Measurements from ENCODE around the gene PKHD1.

The PKHD1 gene, protein sequence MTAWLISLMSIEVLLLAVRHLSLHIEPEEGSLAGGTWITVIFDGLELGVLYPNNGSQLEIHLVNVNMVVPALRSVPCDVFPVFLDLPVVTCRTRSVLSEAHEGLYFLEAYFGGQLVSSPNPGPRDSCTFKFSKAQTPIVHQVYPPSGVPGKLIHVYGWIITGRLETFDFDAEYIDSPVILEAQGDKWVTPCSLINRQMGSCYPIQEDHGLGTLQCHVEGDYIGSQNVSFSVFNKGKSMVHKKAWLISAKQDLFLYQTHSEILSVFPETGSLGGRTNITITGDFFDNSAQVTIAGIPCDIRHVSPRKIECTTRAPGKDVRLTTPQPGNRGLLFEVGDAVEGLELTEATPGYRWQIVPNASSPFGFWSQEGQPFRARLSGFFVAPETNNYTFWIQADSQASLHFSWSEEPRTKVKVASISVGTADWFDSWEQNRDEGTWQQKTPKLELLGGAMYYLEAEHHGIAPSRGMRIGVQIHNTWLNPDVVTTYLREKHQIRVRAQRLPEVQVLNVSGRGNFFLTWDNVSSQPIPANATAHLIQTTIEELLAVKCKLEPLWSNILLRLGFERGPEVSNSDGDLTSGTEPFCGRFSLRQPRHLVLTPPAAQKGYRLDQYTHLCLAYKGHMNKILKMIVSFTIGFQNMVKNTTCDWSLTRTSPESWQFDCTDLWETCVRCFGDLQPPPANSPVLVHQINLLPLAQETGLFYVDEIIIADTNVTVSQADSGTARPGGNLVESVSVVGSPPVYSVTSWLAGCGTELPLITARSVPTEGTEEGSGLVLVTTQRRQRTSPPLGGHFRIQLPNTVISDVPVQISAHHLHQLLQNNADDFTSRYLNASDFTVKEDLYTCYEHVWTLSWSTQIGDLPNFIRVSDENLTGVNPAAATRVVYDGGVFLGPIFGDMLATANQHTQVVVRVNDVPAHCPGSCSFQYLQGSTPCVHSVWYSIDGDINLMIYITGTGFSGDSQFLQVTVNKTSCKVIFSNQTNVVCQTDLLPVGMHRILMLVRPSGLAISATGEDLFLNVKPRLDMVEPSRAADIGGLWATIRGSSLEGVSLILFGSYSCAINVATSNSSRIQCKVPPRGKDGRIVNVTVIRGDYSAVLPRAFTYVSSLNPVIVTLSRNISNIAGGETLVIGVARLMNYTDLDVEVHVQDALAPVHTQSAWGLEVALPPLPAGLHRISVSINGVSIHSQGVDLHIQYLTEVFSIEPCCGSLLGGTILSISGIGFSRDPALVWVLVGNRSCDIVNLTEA (N-terminal part only)

DNA sequence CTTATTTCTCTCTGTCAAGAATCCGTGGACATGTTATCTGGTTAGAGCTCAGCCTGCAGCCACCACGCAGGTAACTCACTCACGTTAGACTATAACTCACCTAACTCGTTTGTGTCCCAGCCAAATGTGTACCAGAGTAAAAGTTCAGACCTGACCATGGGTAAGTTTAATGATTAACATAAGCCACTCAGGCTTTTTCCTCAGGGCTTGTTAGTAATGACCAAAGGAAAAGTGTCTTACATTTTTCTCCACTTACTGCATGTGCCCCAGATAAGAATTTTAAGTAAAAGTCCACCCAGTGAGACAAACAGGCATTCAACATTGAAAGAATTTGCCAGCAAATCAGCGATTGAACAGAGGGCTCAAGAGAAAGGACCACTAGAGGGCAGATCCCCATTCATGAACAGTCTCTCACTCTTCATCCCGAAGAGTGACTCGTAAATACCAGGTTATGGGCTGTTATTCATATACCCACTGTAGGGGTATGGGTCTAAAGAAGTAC, at the start of gene PKHD1:
PKHD1 (minus strand) TSS at position 116 of the 502 bp plus-strand sequence. CDS start 2,680 bp downstream, outside the sequence.
- no peak for TF ChIP-seq GATA3 (IDR thresholded peaks at IDR 0.05; ENCODE audit: low read depth, low read length)
- no peak for TF ChIP-seq GATA2 (IDR thresholded peaks at IDR 0.05; ENCODE audit: low read depth, low read length)

DNA sequence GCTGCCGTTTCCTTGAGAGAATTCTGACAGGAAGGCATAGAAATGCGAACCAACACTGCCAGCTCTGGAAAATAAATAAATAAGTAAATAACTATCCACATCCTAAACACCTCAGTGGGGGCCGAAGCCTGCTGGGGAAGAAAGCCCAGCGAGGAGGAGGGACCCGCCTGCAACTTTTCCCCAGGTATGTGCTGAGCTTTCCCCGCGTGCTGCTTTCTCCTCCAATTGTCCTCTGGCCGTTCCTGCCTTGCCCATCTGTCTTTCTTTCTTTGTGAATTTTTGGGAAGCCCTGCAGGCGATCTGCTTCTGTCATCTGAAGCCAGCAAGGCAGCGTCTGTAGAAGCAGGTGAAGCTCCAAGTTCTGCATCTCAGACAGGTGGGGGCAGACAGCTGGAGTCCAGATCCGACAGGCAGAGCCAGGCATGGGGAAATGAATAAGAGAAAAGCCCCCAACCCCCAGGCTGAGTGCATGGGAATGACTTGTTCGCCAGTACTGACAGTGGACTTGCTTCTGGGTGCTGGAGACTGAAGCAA, 49.6 kb upstream of the PKHD1 start:
- TF ChIP-seq GATA3 (IDR thresholded peaks at IDR 0.05; ENCODE audit: low read depth, low read length) (no peak), GATA2 (IDR thresholded peaks at IDR 0.05; ENCODE audit: low read depth, low read length) (no peak)

DNA sequence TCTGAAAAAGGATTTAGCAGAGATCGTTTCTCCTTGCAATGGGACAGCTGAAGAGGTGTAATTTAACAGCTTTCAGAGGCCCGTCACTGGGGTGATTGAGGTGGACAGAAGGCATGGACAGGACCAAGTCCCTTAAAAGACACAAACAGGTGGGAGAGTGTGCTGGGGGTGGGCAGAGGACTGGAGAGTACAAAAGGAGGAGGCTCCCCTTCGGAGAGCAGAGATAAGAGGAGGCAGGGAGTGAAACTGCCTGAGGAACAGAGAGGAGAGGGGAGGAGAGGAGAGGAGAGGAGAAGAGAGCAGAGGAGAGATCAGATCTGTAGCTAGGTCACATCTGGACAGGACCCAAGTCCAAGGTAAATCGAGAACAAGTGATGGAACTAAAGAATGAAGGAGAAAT, 48.6 kb upstream of the PKHD1 start:
- TF ChIP-seq GATA2 (IDR thresholded peaks at IDR 0.05; ENCODE audit: low read depth, low read length) = no peak
- TF ChIP-seq GATA3 (IDR thresholded peaks at IDR 0.05; ENCODE audit: low read depth, low read length) = no peak

DNA sequence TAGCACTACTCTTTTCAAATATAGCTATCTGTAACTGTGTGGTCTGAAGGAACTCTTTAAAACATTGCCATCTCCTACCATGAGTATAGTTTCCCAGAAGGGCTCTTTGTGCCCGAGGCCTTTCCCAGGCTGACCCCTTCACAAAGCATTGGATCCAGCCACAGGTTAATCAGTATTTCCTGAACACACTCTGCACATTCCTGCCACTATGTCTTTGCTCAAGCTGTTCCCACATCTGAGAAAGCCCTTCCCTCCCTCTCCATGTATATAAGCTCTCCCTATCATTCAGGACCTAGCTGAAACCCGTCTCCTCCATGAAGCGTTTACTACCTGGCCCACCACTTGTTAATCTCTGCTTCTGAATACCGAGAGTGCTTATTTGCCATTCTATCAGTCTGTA, 47.8 kb upstream of the PKHD1 start:
- no peak for TF ChIP-seq GATA3 (IDR thresholded peaks at IDR 0.05; ENCODE audit: low read depth, low read length)
- no peak for TF ChIP-seq GATA2 (IDR thresholded peaks at IDR 0.05; ENCODE audit: low read depth, low read length)

DNA sequence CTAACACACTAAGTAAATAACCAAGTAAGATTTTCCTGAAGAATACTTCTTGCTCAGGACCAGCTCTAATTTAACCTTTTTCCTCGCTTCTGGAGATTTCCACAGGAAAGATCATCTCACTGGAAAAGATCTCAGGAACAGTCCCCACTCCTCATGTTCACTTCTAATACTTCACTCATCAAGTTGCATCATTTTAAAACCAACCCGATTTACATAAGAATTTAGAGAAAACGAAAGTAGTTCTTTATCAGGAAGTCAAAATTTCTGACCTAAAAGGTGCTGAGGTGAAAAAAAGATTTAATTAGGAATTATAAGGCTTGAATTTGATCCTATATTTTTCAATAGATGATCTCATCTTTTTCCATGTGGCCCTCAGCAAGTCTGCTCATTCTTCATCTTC, 46.6 kb upstream of the PKHD1 start:
- TF ChIP-seq GATA3 (IDR thresholded peaks at IDR 0.05; ENCODE audit: low read depth, low read length) = no peak
- no peak for TF ChIP-seq GATA2 (IDR thresholded peaks at IDR 0.05; ENCODE audit: low read depth, low read length)

DNA sequence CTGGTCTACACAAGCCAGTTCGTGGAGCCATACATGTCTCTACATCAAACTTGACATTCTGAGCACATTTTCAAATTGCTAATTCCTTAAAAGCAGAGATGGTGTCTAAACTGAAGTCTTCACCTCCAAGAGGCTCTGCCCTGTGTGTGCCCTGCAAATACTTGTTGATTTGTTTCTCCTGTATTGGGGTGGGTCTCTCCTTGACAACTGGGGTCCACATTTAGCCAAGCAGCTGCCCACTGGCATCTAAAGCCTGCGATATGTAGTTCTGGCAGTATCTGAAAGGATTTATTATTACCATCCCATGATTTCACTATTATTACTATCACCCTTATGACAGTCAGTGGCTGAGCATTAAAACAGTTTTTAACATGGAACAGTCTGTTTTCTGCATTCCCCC, 45.9 kb upstream of the PKHD1 start:
- no peak for TF ChIP-seq GATA3 (IDR thresholded peaks at IDR 0.05; ENCODE audit: low read depth, low read length)
- no peak for TF ChIP-seq GATA2 (IDR thresholded peaks at IDR 0.05; ENCODE audit: low read depth, low read length)

DNA sequence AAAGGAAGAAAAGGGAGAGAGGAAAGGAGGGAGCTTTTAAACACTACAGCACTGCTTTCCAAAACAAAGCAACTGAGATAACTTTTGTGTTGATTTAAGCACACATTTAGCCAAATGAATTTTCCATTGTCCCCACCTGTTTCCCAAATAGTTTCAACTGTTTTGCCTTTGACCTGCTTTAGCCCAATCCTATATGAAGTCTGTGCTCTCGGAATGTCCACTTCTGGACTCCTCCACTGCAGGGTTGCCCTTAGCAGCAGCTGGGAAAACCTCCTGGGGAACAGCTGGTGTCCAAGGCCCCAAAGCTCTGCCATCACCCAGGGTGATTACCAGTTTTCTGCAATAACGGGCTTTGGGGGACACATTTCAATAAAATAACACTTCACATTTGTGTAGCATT, 44.9 kb upstream of the PKHD1 start:
- TF ChIP-seq GATA2 (IDR thresholded peaks at IDR 0.05; ENCODE audit: low read depth, low read length) = no peak
- no peak for TF ChIP-seq GATA3 (IDR thresholded peaks at IDR 0.05; ENCODE audit: low read depth, low read length)

DNA sequence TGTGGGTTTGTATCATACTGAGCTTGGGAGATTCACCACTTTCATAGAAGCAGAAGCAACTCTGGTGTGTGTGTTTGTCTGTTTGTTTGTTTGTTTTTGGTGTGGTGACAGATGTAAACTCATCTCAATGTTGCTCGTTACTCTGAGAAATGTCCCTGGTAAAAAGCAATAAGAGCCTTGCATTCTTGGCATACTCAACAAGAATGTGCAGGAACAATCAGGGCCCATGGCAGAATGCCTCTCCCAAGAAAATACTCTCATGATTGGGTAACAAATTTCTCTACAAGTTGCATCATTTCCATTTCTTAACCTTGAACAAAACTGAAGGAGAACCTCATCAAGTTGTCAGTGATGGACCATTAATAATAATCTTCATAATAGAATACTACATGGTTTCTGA, 43.0 kb upstream of the PKHD1 start:
- TF ChIP-seq GATA2 (IDR thresholded peaks at IDR 0.05; ENCODE audit: low read depth, low read length) (no peak), GATA3 (IDR thresholded peaks at IDR 0.05; ENCODE audit: low read depth, low read length) (no peak)

DNA sequence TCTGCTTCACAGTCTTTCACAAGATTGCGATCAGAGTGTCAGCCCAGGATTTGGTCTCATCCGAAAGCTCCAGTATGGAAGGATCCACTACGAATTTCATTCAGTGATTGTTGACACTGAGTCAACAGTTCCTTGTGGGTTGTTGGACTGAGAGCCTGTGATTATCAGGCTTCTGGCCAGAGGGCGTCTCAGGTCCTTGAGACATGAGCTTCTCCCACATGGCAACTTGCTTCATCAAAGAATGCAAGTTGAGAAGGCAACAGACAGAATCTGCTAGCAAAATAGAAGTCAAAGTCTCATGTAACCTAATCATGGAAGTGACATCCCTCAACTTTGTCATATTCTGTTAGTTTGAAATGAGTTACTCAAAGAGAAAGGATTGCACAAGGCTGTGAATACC, 40.5 kb upstream of the PKHD1 start:
- TF ChIP-seq GATA3 (IDR thresholded peaks at IDR 0.05; ENCODE audit: low read depth, low read length) (no peak), GATA2 (IDR thresholded peaks at IDR 0.05; ENCODE audit: low read depth, low read length) (no peak)

DNA sequence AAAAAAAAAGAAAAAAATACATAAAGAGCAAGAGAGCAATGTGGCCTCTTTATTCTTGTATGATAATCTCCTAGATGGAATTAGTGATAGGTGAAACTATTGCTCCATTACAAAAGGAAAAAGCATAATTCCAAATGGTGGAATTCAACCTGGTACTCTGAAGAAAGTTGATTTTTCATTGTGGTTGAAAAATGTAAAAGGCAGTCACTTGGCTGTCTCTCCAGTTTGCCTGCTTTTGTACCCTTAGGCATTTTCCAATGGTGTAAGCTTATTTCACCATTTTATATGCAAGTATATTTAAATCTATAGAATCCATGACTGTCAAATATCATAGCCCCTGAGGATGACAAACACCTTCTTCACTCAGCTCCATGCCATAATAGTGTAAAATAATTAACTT, 38.8 kb upstream of the PKHD1 start:
- TF ChIP-seq GATA3 (IDR thresholded peaks at IDR 0.05; ENCODE audit: low read depth, low read length) (no peak), GATA2 (IDR thresholded peaks at IDR 0.05; ENCODE audit: low read depth, low read length) (no peak)

DNA sequence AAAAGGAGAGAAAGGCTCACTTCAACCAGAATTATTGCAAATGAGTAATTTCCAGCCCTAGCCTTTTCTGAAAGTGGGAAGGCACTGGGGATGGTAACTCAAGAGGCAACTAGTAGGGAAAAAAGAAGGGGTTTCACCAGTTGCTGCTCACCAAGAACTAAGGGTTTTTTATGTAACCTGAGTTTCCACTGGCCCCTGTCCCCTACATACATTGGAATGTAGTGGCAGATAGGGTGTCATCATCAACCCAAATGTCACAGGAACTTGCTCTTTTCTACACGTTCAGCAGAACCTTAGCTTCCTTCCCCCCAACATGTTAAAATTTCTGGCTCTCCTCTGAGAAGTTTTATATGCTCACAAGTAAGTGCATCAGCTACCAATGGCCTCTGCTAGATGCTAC, 38.2 kb upstream of the PKHD1 start:
- TF ChIP-seq GATA3 (IDR thresholded peaks at IDR 0.05; ENCODE audit: low read depth, low read length) (no peak), GATA2 (IDR thresholded peaks at IDR 0.05; ENCODE audit: low read depth, low read length) (no peak)

DNA sequence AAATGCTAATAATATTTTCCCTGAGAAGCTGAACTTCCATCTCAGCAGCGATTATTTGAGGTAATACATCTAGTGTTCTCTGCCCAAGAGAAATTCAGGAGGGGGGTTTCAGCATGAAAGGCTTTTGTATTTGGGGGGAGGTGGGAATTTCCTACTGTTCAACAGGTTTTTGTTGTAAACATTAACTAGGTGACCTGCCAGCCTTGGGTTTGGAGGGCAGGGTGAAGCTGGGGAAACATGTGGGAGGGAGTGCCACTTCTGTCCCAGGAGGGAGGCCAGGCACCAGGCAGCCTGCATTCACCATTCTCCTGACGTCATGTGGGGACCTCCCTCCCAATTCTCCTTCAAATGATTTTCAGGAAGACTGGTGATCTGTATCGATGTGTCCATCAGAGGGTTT, 37.7 kb upstream of the PKHD1 start:
- no peak for TF ChIP-seq GATA3 (IDR thresholded peaks at IDR 0.05; ENCODE audit: low read depth, low read length)
- no peak for TF ChIP-seq GATA2 (IDR thresholded peaks at IDR 0.05; ENCODE audit: low read depth, low read length)

Measured in SH-SY5Y (cell line).